Epithelial cell of proximal tubule (primary cell): ENCODE results near the gene PSMC5. TPM values are rescaled to one million over a fixed set of nuclear protein-coding genes. Genes with fewer than 3 reads are reported as not detected.
"Not testable (repeated sequence)": the region's sequence is repeated elsewhere in the genome, so short reads cannot be mapped to it uniquely, and the experiment has no call there.

Source experiments
- DNase-seq: peaks from one replicate; pipeline ENCODE4 v3.0.0-alpha.2; 2011; ENCODE audit warnings: low read depth
- H3K4me3 ChIP-seq: 2 replicates; pipeline ENCODE4 v1.5.1; 2011; ENCODE audit warnings: low read depth, mild to moderate bottlenecking, low read length
- CTCF ChIP-seq: conservative IDR thresholded peaks from 2 replicates; pipeline ENCODE4 v1.5.1; 2012; ENCODE audit warnings: low read depth, mild to moderate bottlenecking, low read length
- total RNA-seq: library from RNA; depleted of rRNA; stranded (reverse); fragments of >200 nt; gene quantifications from 2 replicates; pipeline ENCODE4 v1.2.3, GENCODE V29; 2015

Gene PSMC5
- total RNA-seq, 1 donor from 2014 or later = 83.9 TPM

GRCh38 chr17:63786971-63787711 is 40.1 kb upstream of the PSMC5 start:
- no peak overlapping the region for H3K4me3 ChIP-seq
- DNase-seq = no peak
- TF ChIP-seq CTCF = no peak

GRCh38 chr17:63790057-63790456 is 37.2 kb upstream of the PSMC5 start:
- no peak for DNase-seq
- TF ChIP-seq CTCF = no peak
- H3K4me3 ChIP-seq = no peak overlapping the region

- no peak for DNase-seq
- no peak overlapping the region for H3K4me3 ChIP-seq
- TF ChIP-seq CTCF = no peak
These were observed 35.0 kb upstream of the PSMC5 start for GRCh38 chr17:63792055-63792729.

GRCh38 chr17:63796375-63796774 is 30.9 kb upstream of the PSMC5 start:
- DNase-seq = not testable (repeated sequence)

GRCh38 chr17:63798572-63799106 is 28.6 kb upstream of the PSMC5 start:
- DNase-seq = no peak
- no peak for TF ChIP-seq CTCF
- no peak overlapping the region for H3K4me3 ChIP-seq

More at GRCh38 chr17:63796375-63796774, 30.9 kb upstream of the PSMC5 start:
- not testable (repeated sequence) for H3K4me3 ChIP-seq

GRCh38 chr17:63800783-63801182 is 26.4 kb upstream of the PSMC5 start:
- TF ChIP-seq CTCF = no peak
- no peak overlapping the region for H3K4me3 ChIP-seq
- no peak for DNase-seq

GRCh38 chr17:63804328-63804727 is 22.9 kb upstream of the PSMC5 start:
- TF ChIP-seq CTCF = no peak
- no peak for DNase-seq
- no peak overlapping the region for H3K4me3 ChIP-seq
